CD4-positive, alpha-beta T cell treated with Interleukin-17A for 1 hour (primary cell): ENCODE results near the gene F13A1.

Source experiments
- DNase-seq: peaks from one replicate; pipeline ENCODE4 v3.0.0-alpha.2; 2020

F13A1 gene

GRCh38 chr6:6239598-6240581 lies 80.6 kb downstream of the F13A1 start:
- DNase-seq = no peak

- DNase-seq = no peak
These were observed 83.6 kb downstream of the F13A1 start for GRCh38 chr6:6236730-6237469.

- no peak for DNase-seq
These were observed 84.7 kb downstream of the F13A1 start for GRCh38 chr6:6235786-6236185.

- no peak for DNase-seq
These were observed 85.5 kb downstream of the F13A1 start for GRCh38 chr6:6234963-6235362.

GRCh38 chr6:6230286-6230685 lies 90.2 kb downstream of the F13A1 start:
- DNase-seq = no peak

- no peak for DNase-seq
These were observed 92.6 kb downstream of the F13A1 start for GRCh38 chr6:6227896-6228295.

GRCh38 chr6:6225885-6226529 lies 94.5 kb downstream of the F13A1 start:
- DNase-seq = no peak

GRCh38 chr6:6224933-6225486 lies 95.5 kb downstream of the F13A1 start:
- no peak for DNase-seq

GRCh38 chr6:6221787-6222535 lies 98.5 kb downstream of the F13A1 start:
- DNase-seq = no peak

- DNase-seq = no peak
These were observed 99.7 kb downstream of the F13A1 start for GRCh38 chr6:6220718-6221117.

GRCh38 chr6:6219716-6220115 lies 100.7 kb downstream of the F13A1 start:
- DNase-seq = no peak

- no peak for DNase-seq
These were observed 101.7 kb downstream of the F13A1 start for GRCh38 chr6:6218759-6219085.

- DNase-seq = no peak
These were observed 102.4 kb downstream of the F13A1 start for GRCh38 chr6:6217855-6218758.

- no peak for DNase-seq
These were observed 109.5 kb downstream of the F13A1 start for GRCh38 chr6:6210994-6211393.

- no peak for DNase-seq
These were observed 117.6 kb downstream of the F13A1 start for GRCh38 chr6:6202886-6203285.

- DNase-seq = no peak
These were observed 119.3 kb downstream of the F13A1 start for GRCh38 chr6:6201200-6201599.

GRCh38 chr6:6199678-6200077 lies 120.8 kb downstream of the F13A1 start:
- no peak for DNase-seq

- DNase-seq = no peak
These were observed 123.7 kb downstream of the F13A1 start for GRCh38 chr6:6196762-6197161.

GRCh38 chr6:6195080-6195479 lies 125.4 kb downstream of the F13A1 start:
- no peak for DNase-seq

- DNase-seq = no peak
These were observed 127.2 kb downstream of the F13A1 start for GRCh38 chr6:6193221-6193745.

- DNase-seq = no peak
These were observed 128.6 kb downstream of the F13A1 start for GRCh38 chr6:6191909-6192308.
